ENCODE results near the gene NPL.

Gene NPL

GRCh38 chr1:182794676-182795201, 5.2 kb downstream of the NPL start:
- WGBS, 2 experiments (ENCODE audit: insufficient coverage in 2 of 2): 100% methylated on average over 1 to 2 of the region's 3 CpGs
- Histone ChIP-seq H3K4me1 (ENCODE audit: control insufficient read depth, insufficient read depth, low read length, poor library complexity, severe bottlenecking) (peaks cover 8% of the 10 kb centered on the region), H3K4me3 (ENCODE audit: extremely low read depth, insufficient read depth, low read length, poor library complexity, severe bottlenecking) (no peak overlapping the region), H3K36me3 (ENCODE audit: control insufficient read depth, insufficient read depth, low read length) (no peaks in the 10 kb centered on the region), H3K9me3 (ENCODE audit: control insufficient read depth, low read length) (no peaks in the 10 kb centered on the region), H3K27ac (ENCODE audit: low read depth, low read length, severe bottlenecking) (no peak overlapping the region)

- no peaks in the 10 kb centered on the region for H3K36me3 ChIP-seq (ENCODE audit: control insufficient read depth, insufficient read depth, low read length)
- H3K4me3 ChIP-seq (ENCODE audit: extremely low read depth, insufficient read depth, low read length, poor library complexity, severe bottlenecking): no peak overlapping the region
- 89 to 93% methylated on average over 6 to 7 of the region's 8 CpGs for WGBS, 2 experiments (ENCODE audit: insufficient coverage in 2 of 2)
- H3K4me1 ChIP-seq (ENCODE audit: control insufficient read depth, insufficient read depth, low read length, poor library complexity, severe bottlenecking): peaks cover 8% of the 10 kb centered on the region
- no peaks in the 10 kb centered on the region for H3K9me3 ChIP-seq (ENCODE audit: control insufficient read depth, low read length)
- H3K27ac ChIP-seq (ENCODE audit: low read depth, low read length, severe bottlenecking): peak overlapping the region; percentile 10
These were observed 6.1 kb downstream of the NPL start for GRCh38 chr1:182795563-182796228.

GRCh38 chr1:182802006-182802803, 12.6 kb downstream of the NPL start:
- Histone ChIP-seq H3K36me3 (ENCODE audit: control insufficient read depth, insufficient read depth, low read length) (no peaks in the 10 kb centered on the region), H3K27ac (ENCODE audit: low read depth, low read length, severe bottlenecking) (no peak overlapping the region), H3K4me1 (ENCODE audit: control insufficient read depth, insufficient read depth, low read length, poor library complexity, severe bottlenecking) (no peaks in the 10 kb centered on the region)

GRCh38 chr1:182803846-182804245, 14.3 kb downstream of the NPL start:
- H3K9me3 ChIP-seq (ENCODE audit: control insufficient read depth, low read length): no peaks in the 10 kb centered on the region
- no peaks in the 10 kb centered on the region for H3K36me3 ChIP-seq (ENCODE audit: control insufficient read depth, insufficient read depth, low read length)
- H3K27ac ChIP-seq (ENCODE audit: low read depth, low read length, severe bottlenecking): no peak overlapping the region
- no peak overlapping the region for H3K4me3 ChIP-seq (ENCODE audit: extremely low read depth, insufficient read depth, low read length, poor library complexity, severe bottlenecking)
- H3K4me1 ChIP-seq (ENCODE audit: control insufficient read depth, insufficient read depth, low read length, poor library complexity, severe bottlenecking): no peaks in the 10 kb centered on the region
- 86 to 100% methylated on average over 1 of the region's 1 CpG for WGBS, 2 experiments (ENCODE audit: insufficient coverage in 2 of 2)

More at GRCh38 chr1:182802006-182802803, 12.6 kb downstream of the NPL start:
- WGBS, 2 experiments (ENCODE audit: insufficient coverage in 2 of 2): 25 to 30% methylated on average over 1 of the region's 4 CpGs
- no peaks in the 10 kb centered on the region for H3K9me3 ChIP-seq (ENCODE audit: control insufficient read depth, low read length)
- H3K4me3 ChIP-seq (ENCODE audit: extremely low read depth, insufficient read depth, low read length, poor library complexity, severe bottlenecking): no peak overlapping the region

GRCh38 chr1:182806015-182806678, 16.6 kb downstream of the NPL start:
- H3K4me3 ChIP-seq (ENCODE audit: extremely low read depth, insufficient read depth, low read length, poor library complexity, severe bottlenecking): no peak overlapping the region
- no peaks in the 10 kb centered on the region for H3K9me3 ChIP-seq (ENCODE audit: control insufficient read depth, low read length)
- WGBS, 2 experiments (ENCODE audit: insufficient coverage in 2 of 2): 61 to 62% methylated on average over 8 to 9 of the region's 11 CpGs
- no peaks in the 10 kb centered on the region for H3K36me3 ChIP-seq (ENCODE audit: control insufficient read depth, insufficient read depth, low read length)
- H3K4me1 ChIP-seq (ENCODE audit: control insufficient read depth, insufficient read depth, low read length, poor library complexity, severe bottlenecking): no peaks in the 10 kb centered on the region
- no peak overlapping the region for H3K27ac ChIP-seq (ENCODE audit: low read depth, low read length, severe bottlenecking)

- Histone ChIP-seq H3K27ac (ENCODE audit: low read depth, low read length, severe bottlenecking) (no peak overlapping the region), H3K4me3 (ENCODE audit: extremely low read depth, insufficient read depth, low read length, poor library complexity, severe bottlenecking) (no peak overlapping the region), H3K36me3 (ENCODE audit: control insufficient read depth, insufficient read depth, low read length) (no peaks in the 10 kb centered on the region), H3K9me3 (ENCODE audit: control insufficient read depth, low read length) (no peaks in the 10 kb centered on the region), H3K4me1 (ENCODE audit: control insufficient read depth, insufficient read depth, low read length, poor library complexity, severe bottlenecking) (no peaks in the 10 kb centered on the region)
- WGBS, 2 experiments (ENCODE audit: insufficient coverage in 2 of 2): 100% methylated on average over 1 of the region's 3 CpGs; no CpG with 5 or more reads in 1 of the 2 experiments
These were observed 18.3 kb downstream of the NPL start for GRCh38 chr1:182807907-182808306.

GRCh38 chr1:182809414-182809957, 19.9 kb downstream of the NPL start:
- H3K27ac ChIP-seq (ENCODE audit: low read depth, low read length, severe bottlenecking): no peak overlapping the region
- H3K4me3 ChIP-seq (ENCODE audit: extremely low read depth, insufficient read depth, low read length, poor library complexity, severe bottlenecking): no peak overlapping the region
- H3K4me1 ChIP-seq (ENCODE audit: control insufficient read depth, insufficient read depth, low read length, poor library complexity, severe bottlenecking): no peaks in the 10 kb centered on the region
- no peaks in the 10 kb centered on the region for H3K36me3 ChIP-seq (ENCODE audit: control insufficient read depth, insufficient read depth, low read length)
- no peaks in the 10 kb centered on the region for H3K9me3 ChIP-seq (ENCODE audit: control insufficient read depth, low read length)
- 69 to 80% methylated on average over 1 to 2 of the region's 3 CpGs for WGBS, 2 experiments (ENCODE audit: insufficient coverage in 2 of 2)

- 88 to 100% methylated on average over 1 to 3 of the region's 4 CpGs for WGBS, 2 experiments (ENCODE audit: insufficient coverage in 2 of 2)
- Histone ChIP-seq H3K4me1 (ENCODE audit: control insufficient read depth, insufficient read depth, low read length, poor library complexity, severe bottlenecking) (no peaks in the 10 kb centered on the region), H3K4me3 (ENCODE audit: extremely low read depth, insufficient read depth, low read length, poor library complexity, severe bottlenecking) (no peak overlapping the region), H3K27ac (ENCODE audit: low read depth, low read length, severe bottlenecking) (no peak overlapping the region), H3K9me3 (ENCODE audit: control insufficient read depth, low read length) (no peaks in the 10 kb centered on the region), H3K36me3 (ENCODE audit: control insufficient read depth, insufficient read depth, low read length) (no peaks in the 10 kb centered on the region)
These were observed 22.6 kb downstream of the NPL start for GRCh38 chr1:182811975-182812722.

- Histone ChIP-seq H3K27ac (ENCODE audit: low read depth, low read length, severe bottlenecking) (no peak overlapping the region), H3K9me3 (ENCODE audit: control insufficient read depth, low read length) (no peaks in the 10 kb centered on the region), H3K4me3 (ENCODE audit: extremely low read depth, insufficient read depth, low read length, poor library complexity, severe bottlenecking) (no peak overlapping the region), H3K4me1 (ENCODE audit: control insufficient read depth, insufficient read depth, low read length, poor library complexity, severe bottlenecking) (peaks cover 3% of the 10 kb centered on the region), H3K36me3 (ENCODE audit: control insufficient read depth, insufficient read depth, low read length) (no peaks in the 10 kb centered on the region)
- no CpG with 5 or more reads among the region's 2 CpGs for WGBS, 2 experiments (ENCODE audit: insufficient coverage in 2 of 2)
These were observed 27.3 kb downstream of the NPL start for GRCh38 chr1:182816863-182817262.

- H3K9me3 ChIP-seq (ENCODE audit: control insufficient read depth, low read length): no peaks in the 10 kb centered on the region
- peaks cover 3% of the 10 kb centered on the region for H3K4me1 ChIP-seq (ENCODE audit: control insufficient read depth, insufficient read depth, low read length, poor library complexity, severe bottlenecking)
- H3K36me3 ChIP-seq (ENCODE audit: control insufficient read depth, insufficient read depth, low read length): no peaks in the 10 kb centered on the region
- no peak overlapping the region for H3K27ac ChIP-seq (ENCODE audit: low read depth, low read length, severe bottlenecking)
- H3K4me3 ChIP-seq (ENCODE audit: extremely low read depth, insufficient read depth, low read length, poor library complexity, severe bottlenecking): no peak overlapping the region
- 80 to 90% methylated on average over 1 to 2 of the region's 3 CpGs for WGBS, 2 experiments (ENCODE audit: insufficient coverage in 2 of 2)
These were observed 28.2 kb downstream of the NPL start for GRCh38 chr1:182817802-182818201.

All from mesodermal cell (in vitro differentiated cells).